ENCODE measurements around the gene STYXL1.

The STYXL1 gene

DNA sequence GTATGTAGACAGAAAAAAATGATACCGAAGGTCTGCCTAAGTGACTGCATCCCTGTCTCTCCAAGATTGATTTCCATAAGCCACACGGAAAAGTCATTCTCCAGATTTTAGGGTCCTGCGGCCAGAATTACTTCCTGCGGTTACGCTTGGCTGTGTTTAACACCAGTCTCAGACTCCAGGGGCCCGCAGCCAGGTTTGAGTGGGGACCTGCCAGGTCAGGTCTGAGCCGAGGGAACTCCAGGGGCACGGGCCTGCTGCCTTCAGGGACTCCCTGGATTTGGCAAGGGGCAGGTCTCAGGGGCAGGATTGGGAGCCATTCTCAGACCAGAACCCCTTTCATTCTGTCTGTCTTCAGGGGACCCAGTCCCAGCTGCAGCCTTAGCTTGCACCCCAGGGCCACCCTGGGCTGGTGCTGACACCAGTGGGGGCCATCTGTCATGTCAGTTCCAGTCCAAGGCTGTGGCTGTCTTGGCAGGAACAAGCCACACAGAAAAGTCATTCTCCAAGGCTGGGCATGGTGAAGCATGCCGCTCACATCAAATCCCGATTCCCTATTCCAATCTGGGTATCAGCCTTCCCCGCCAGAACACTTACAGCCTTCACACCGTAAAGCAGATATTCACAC, 92.4 kb downstream of the STYXL1 start:
- H3K4me1 ChIP-seq (ENCODE audit: insufficient read depth, low read length, poor library complexity, severe bottlenecking): no peaks in the 10 kb centered on the region
- no peaks in the 10 kb centered on the region for H3K9me2 ChIP-seq (replicated peaks; ENCODE audit: low read depth, low read length)
- no peak overlapping the region for H3K4me2 ChIP-seq (ENCODE audit: low read depth, low read length, poor library complexity, severe bottlenecking)
- no peak overlapping the region for H3K9ac ChIP-seq (ENCODE audit: low read depth, low read length, poor library complexity, severe bottlenecking)
- H3K36me3 ChIP-seq (ENCODE audit: insufficient read depth, low read length): peaks cover 19% of the 10 kb centered on the region; the same call in 1 of the 2 replicates
- no peaks in the 10 kb centered on the region for H4K20me1 ChIP-seq (ENCODE audit: insufficient read depth, low read length, poor library complexity, severe bottlenecking)
- H3F3A ChIP-seq (ENCODE audit: low read depth): no peaks in the 10 kb centered on the region
- H2AFZ ChIP-seq (ENCODE audit: low read length): no peak overlapping the region
- H3K79me2 ChIP-seq (ENCODE audit: insufficient read depth, low read length): no peaks in the 10 kb centered on the region
- TF ChIP-seq EZH2phosphoT487 (IDR thresholded peaks at IDR 0.05; ENCODE audit: borderline replicate concordance): no peak
- TF ChIP-seq, protein P1, sequence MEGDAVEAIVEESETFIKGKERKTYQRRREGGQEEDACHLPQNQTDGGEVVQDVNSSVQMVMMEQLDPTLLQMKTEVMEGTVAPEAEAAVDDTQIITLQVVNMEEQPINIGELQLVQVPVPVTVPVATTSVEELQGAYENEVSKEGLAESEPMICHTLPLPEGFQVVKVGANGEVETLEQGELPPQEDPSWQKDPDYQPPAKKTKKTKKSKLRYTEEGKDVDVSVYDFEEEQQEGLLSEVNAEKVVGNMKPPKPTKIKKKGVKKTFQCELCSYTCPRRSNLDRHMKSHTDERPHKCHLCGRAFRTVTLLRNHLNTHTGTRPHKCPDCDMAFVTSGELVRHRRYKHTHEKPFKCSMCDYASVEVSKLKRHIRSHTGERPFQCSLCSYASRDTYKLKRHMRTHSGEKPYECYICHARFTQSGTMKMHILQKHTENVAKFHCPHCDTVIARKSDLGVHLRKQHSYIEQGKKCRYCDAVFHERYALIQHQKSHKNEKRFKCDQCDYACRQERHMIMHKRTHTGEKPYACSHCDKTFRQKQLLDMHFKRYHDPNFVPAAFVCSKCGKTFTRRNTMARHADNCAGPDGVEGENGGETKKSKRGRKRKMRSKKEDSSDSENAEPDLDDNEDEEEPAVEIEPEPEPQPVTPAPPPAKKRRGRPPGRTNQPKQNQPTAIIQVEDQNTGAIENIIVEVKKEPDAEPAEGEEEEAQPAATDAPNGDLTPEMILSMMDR (conservative IDR thresholded peaks at IDR 0.05; ENCODE audit: low read length): no peak
- H3K4me3 ChIP-seq (ENCODE audit: low read length, poor library complexity, severe bottlenecking): no peak overlapping the region
- H3K27me3 ChIP-seq (ENCODE audit: insufficient read depth, low read length, poor library complexity, severe bottlenecking): no peaks in the 10 kb centered on the region
- no peaks in the 10 kb centered on the region for H3K9me3 ChIP-seq (ENCODE audit: insufficient read depth, low read depth, low read length)

DNA sequence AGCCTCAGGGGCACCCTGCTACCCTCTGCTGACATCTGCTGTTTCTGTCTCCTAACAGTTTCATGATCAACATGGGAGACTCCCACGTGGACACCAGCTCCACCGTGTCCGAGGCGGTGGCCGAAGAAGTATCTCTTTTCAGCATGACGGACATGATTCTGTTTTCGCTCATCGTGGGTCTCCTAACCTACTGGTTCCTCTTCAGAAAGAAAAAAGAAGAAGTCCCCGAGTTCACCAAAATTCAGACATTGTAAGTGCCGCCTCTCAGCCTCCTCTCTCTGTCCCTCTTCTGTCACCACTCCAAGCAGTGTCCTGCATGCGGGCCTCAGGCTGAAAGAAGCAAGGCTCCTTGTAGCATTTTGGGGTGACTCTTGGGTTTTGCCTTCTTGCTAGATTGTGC, 93.9 kb downstream of the STYXL1 start:
- no peaks in the 10 kb centered on the region for H3K27me3 ChIP-seq (ENCODE audit: insufficient read depth, low read length, poor library complexity, severe bottlenecking)
- no peak for TF ChIP-seq EZH2phosphoT487 (IDR thresholded peaks at IDR 0.05; ENCODE audit: borderline replicate concordance)
- TF ChIP-seq, protein P1 (conservative IDR thresholded peaks at IDR 0.05; ENCODE audit: low read length): no peak
- H3K36me3 ChIP-seq (ENCODE audit: insufficient read depth, low read length): peaks cover 19% of the 10 kb centered on the region; the same call in 1 of the 2 replicates
- no peaks in the 10 kb centered on the region for H3F3A ChIP-seq (ENCODE audit: low read depth)
- no peaks in the 10 kb centered on the region for H3K79me2 ChIP-seq (ENCODE audit: insufficient read depth, low read length)
- H3K4me2 ChIP-seq (ENCODE audit: low read depth, low read length, poor library complexity, severe bottlenecking): no peak overlapping the region
- no peaks in the 10 kb centered on the region for H3K4me1 ChIP-seq (ENCODE audit: insufficient read depth, low read length, poor library complexity, severe bottlenecking)
- H2AFZ ChIP-seq (ENCODE audit: low read length): no peak overlapping the region
- H3K4me3 ChIP-seq (ENCODE audit: low read length, poor library complexity, severe bottlenecking): no peak overlapping the region
- H3K9ac ChIP-seq (ENCODE audit: low read depth, low read length, poor library complexity, severe bottlenecking): no peak overlapping the region
- no peaks in the 10 kb centered on the region for H3K9me2 ChIP-seq (replicated peaks; ENCODE audit: low read depth, low read length)
- no peaks in the 10 kb centered on the region for H3K9me3 ChIP-seq (ENCODE audit: insufficient read depth, low read depth, low read length)
- no peaks in the 10 kb centered on the region for H4K20me1 ChIP-seq (ENCODE audit: insufficient read depth, low read length, poor library complexity, severe bottlenecking)

DNA sequence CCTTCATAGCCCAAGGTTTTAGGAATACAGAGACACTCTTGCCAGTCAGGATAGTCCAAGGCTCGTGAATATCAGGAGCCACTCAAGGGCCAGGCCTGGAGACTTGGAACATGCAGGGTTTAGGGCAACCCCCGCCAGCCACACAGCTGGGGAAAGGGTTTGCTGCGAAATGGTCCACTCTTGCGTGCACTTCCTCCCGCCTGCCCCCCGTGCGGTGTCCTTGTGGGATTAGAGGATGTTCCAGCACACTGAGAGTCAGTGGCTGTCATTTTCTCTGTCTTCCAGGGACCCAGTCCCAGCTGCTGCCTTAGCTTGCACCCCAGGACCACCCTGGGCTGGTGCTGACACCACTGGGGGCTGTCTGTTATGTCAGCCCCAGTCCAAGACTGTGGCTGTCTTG, 94.4 kb downstream of the STYXL1 start:
- no peaks in the 10 kb centered on the region for H3K9me2 ChIP-seq (replicated peaks; ENCODE audit: low read depth, low read length)
- no peak overlapping the region for H3K9ac ChIP-seq (ENCODE audit: low read depth, low read length, poor library complexity, severe bottlenecking)
- TF ChIP-seq, protein P1 (conservative IDR thresholded peaks at IDR 0.05; ENCODE audit: low read length): no peak
- no peak for TF ChIP-seq EZH2phosphoT487 (IDR thresholded peaks at IDR 0.05; ENCODE audit: borderline replicate concordance)
- no peaks in the 10 kb centered on the region for H3K27me3 ChIP-seq (ENCODE audit: insufficient read depth, low read length, poor library complexity, severe bottlenecking)
- H4K20me1 ChIP-seq (ENCODE audit: insufficient read depth, low read length, poor library complexity, severe bottlenecking): no peaks in the 10 kb centered on the region
- H3K4me2 ChIP-seq (ENCODE audit: low read depth, low read length, poor library complexity, severe bottlenecking): no peak overlapping the region
- no peak overlapping the region for H3K4me3 ChIP-seq (ENCODE audit: low read length, poor library complexity, severe bottlenecking)
- H3F3A ChIP-seq (ENCODE audit: low read depth): no peaks in the 10 kb centered on the region
- peaks cover 19% of the 10 kb centered on the region; the same call in 1 of the 2 replicates for H3K36me3 ChIP-seq (ENCODE audit: insufficient read depth, low read length)
- no peaks in the 10 kb centered on the region for H3K79me2 ChIP-seq (ENCODE audit: insufficient read depth, low read length)
- H3K4me1 ChIP-seq (ENCODE audit: insufficient read depth, low read length, poor library complexity, severe bottlenecking): no peaks in the 10 kb centered on the region
- H2AFZ ChIP-seq (ENCODE audit: low read length): no peak overlapping the region
- no peaks in the 10 kb centered on the region for H3K9me3 ChIP-seq (ENCODE audit: insufficient read depth, low read depth, low read length)

All from Loucy (cell line).